Spleen (tissue), 11 donors: ENCODE measurements around the gene BMP2K. TPM values are rescaled to one million over a fixed set of nuclear protein-coding genes. Genes with fewer than 3 reads are reported as not detected.

Experiments used
- DNase-seq: peaks from one replicate; pipeline ENCODE4 v3.0.0-alpha.2; 2020
- H3K27ac ChIP-seq, 8 donors: fragments of 200-600 bp; sonication (generic) in 7 of 8; 1 replicate in 4 of 8; 2 replicates in 4 of 8; pipeline versions ENCODE4 v1.5.0 to v1.8.0; 2016 to 2021; ENCODE audit warnings: inconsistent platforms in 4 of 8, mild to moderate bottlenecking in 4 of 8, moderate library complexity in 1 of 8
- H3K27me3 ChIP-seq, 7 donors: fragments of 200-600 bp; sonication (generic) in 6 of 7; replicated peaks in 1 of 7; 1 replicate in 4 of 7; 2 replicates in 3 of 7; pipeline versions ENCODE4 v1.5.0 to v1.8.0; 2016 to 2021; ENCODE audit warnings: inconsistent platforms in 3 of 7, mild to moderate bottlenecking in 1 of 7
- H3K36me3 ChIP-seq, 6 donors: fragments of 200-600 bp; sonication (generic) in 5 of 6; 1 replicate in 4 of 6; 2 replicates in 2 of 6; pipeline versions ENCODE4 v1.5.0 to v1.8.0; 2016 to 2021; ENCODE audit warnings: inconsistent platforms in 2 of 6
- H3K4me1 ChIP-seq, 6 donors: fragments of 200-600 bp; sonication (generic) in 5 of 6; 1 replicate in 3 of 6; 2 replicates in 3 of 6; pipeline versions ENCODE4 v1.5.0 to v1.8.0; 2016 to 2021; ENCODE audit warnings: inconsistent platforms in 3 of 6
- H3K4me3 ChIP-seq, 8 donors: fragments of 200-600 bp; sonication (generic) in 7 of 8; 1 replicate in 4 of 8; 2 replicates in 4 of 8; pipeline versions ENCODE4 v1.5.0 to v1.8.0; 2016 to 2021; ENCODE audit warnings: inconsistent platforms in 4 of 8, mild to moderate bottlenecking in 4 of 8, moderate library complexity in 2 of 8
- H3K9me3 ChIP-seq, 8 donors: fragments of 200-600 bp; sonication (generic) in 7 of 8; 1 replicate in 4 of 8; 2 replicates in 4 of 8; pipeline versions ENCODE4 v1.5.0 to v1.8.0; 2016 to 2021; ENCODE audit warnings: inconsistent platforms in 4 of 8
- POLR2A ChIP-seq, 3 donors: fragments of 450-650 bp; IDR thresholded peaks; one replicate each; pipeline ENCODE4 v1.5.1; 2017; ENCODE audit warnings: antibody characterized with exemption in 3 of 3, mild to moderate bottlenecking in 1 of 3
- POLR2AphosphoS5 ChIP-seq, 3 donors: sonication (generic); formaldehyde crosslinking; IDR thresholded peaks; one replicate each; pipeline ENCODE4 v1.5.1; 2017; ENCODE audit warnings: antibody characterized with exemption in 3 of 3
- WGBS, 5 donors: extraction: QIAGEN DNeasy Blood & Tissue Kit in 3 of 5; methylation state at CpG; one replicate each; pipeline versions ENCODE4 v1.1.5 to v1.1.7; 2013 to 2018; 5-methylcytosine and 5-hydroxymethylcytosine counted together
- intact Hi-C: fragments of 100-400 bp; cut with DNase I; formaldehyde crosslinking; loops from one replicate; pipeline ENCODE4 v1.15.0; 2023; ENCODE audit warnings: low total_unique reads
- polyA plus RNA-seq, 3 donors: library from polyadenylated mRNA; stranded (reverse); fragments of 200-250 nt; gene quantifications; one replicate each; pipeline ENCODE4 v1.2.1, GENCODE V29; 2013
- total RNA-seq, 7 donors: library from RNA; depleted of rRNA in 3 of 7; stranded (reverse); fragments of >200 nt in 3 of 7; fragmentation: NEBNext Ultra II Directional in 4 of 7; extraction: Animal tissue kit (Norgen Biotek cat#: 25700) in 4 of 7; gene quantifications; one replicate each; pipeline versions ENCODE4 v1.1.0 to v1.2.1, GENCODE V29; 2016 to 2021
- TF ChIP-seq, protein P1 (sequence below), 11 experiments: fragments of 200-600 bp in 7 of 11; fragments of 450-650 bp in 4 of 11; sonication (generic) in 4 of 11; IDR thresholded peaks in 8 of 11; conservative IDR thresholded peaks in 3 of 11; 1 replicate in 7 of 11; 2 replicates in 4 of 11; pipeline versions ENCODE4 v1.4.0 to v1.8.0; 2016 to 2021; ENCODE audit warnings: antibody characterized with exemption in 11 of 11, inconsistent platforms in 4 of 11, mild to moderate bottlenecking in 1 of 11
- donor health status: healthy with polysubstance abuse.
- donor health status: DM: no; HTN: no; CAD: no; lungs with moderate emphysema.
- donor health status: DM: no; HTN: no; CAD: no.
- donor health status: Bipolar disorder and iron deficiency.
- donor health status: healthy.
- donor health status: DM: no; HTN: no; CAD: no.
- donor health status: DM: yes; HTN: yes; CAD: no.

BMP2K gene
- total and polyA plus RNA-seq, 10 donors, result 27.4 to 154 (median 96.3) TPM

DNA sequence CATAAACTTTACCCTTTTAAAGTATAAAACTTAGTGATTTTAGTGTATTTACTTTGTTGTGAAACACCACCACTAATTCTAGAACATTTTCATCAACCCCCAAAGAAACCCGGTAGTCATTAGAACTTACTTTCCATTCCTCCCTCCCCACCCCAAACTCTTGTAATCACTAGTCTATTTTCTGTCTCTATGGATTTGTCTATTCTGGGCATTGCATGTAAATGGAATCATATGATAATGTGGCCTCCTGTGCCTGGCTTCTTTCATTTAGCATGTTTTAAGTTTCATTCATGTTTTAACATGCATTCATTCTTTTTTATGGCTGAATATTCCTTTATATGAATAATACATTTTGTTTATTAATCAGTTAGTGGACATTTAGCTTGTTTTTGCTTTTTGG lies 27.8 kb downstream of the BMP2K start:
- TF ChIP-seq POLR2A (IDR thresholded peaks at IDR 0.05), result no peak
- no peak for TF ChIP-seq POLR2AphosphoS5 (IDR thresholded peaks at IDR 0.05)
- TF ChIP-seq, protein P1, sequence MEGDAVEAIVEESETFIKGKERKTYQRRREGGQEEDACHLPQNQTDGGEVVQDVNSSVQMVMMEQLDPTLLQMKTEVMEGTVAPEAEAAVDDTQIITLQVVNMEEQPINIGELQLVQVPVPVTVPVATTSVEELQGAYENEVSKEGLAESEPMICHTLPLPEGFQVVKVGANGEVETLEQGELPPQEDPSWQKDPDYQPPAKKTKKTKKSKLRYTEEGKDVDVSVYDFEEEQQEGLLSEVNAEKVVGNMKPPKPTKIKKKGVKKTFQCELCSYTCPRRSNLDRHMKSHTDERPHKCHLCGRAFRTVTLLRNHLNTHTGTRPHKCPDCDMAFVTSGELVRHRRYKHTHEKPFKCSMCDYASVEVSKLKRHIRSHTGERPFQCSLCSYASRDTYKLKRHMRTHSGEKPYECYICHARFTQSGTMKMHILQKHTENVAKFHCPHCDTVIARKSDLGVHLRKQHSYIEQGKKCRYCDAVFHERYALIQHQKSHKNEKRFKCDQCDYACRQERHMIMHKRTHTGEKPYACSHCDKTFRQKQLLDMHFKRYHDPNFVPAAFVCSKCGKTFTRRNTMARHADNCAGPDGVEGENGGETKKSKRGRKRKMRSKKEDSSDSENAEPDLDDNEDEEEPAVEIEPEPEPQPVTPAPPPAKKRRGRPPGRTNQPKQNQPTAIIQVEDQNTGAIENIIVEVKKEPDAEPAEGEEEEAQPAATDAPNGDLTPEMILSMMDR (IDR thresholded peaks at IDR 0.05 in 8 of 11, conservative IDR thresholded peaks at IDR 0.05 in 3 of 11), result no peak
- H3K36me3 ChIP-seq, result peaks cover 0 to 15% (median 3%) of the 10 kb centered on the region in 6 donors
- peaks cover 0 to 33% (median 20%) of the 10 kb centered on the region in 6 donors for H3K4me1 ChIP-seq
- DNase-seq, result no peak
- WGBS, 5 donors, result 79 to 100% (median 92%) methylated on average over 1 of the region's 1 CpG
- no peak overlapping the region for H3K4me3 ChIP-seq
- intact Hi-C loops, result no loop called here
- H3K27ac ChIP-seq, result no peak overlapping the region
- no peaks in the 10 kb centered on the region for H3K27me3 ChIP-seq
- peaks cover 0 to 37% (median 26%) of the 10 kb centered on the region in 8 donors for H3K9me3 ChIP-seq

DNA sequence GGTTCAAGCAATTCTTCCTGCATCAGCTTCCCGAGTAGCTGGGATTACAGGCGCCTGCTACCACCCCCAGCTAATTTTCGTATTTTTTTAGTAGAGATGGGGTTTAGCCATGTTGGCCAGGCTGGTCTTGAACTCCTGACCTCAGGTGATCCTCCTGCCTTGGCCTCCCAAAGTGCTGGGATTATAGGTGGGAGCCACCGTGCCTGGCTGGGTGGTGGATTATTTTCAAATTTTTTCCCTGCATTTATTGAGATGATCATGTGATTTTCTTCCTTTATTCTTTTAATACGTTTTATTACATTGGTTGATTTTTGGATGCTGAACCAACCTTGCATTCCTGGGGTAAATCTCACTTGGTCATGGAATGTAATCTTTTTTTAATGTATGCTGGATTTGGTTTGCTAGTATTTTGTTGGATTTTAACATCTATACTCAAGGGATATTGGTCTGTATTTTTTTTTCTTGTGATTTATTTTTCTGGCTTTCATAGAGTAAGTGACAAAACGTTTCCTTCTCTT lies 30.9 kb downstream of the BMP2K start:
- 92 to 98% (median 95%) methylated on average over 6 of the region's 6 CpGs for WGBS, 5 donors
- H3K4me3 ChIP-seq, result no peak overlapping the region
- peaks cover 0 to 44% (median 15%) of the 10 kb centered on the region in 6 donors for H3K4me1 ChIP-seq
- peaks cover 0 to 15% (median 3%) of the 10 kb centered on the region in 6 donors for H3K36me3 ChIP-seq
- no peaks in the 10 kb centered on the region for H3K27me3 ChIP-seq
- peaks cover 0 to 37% (median 26%) of the 10 kb centered on the region in 8 donors for H3K9me3 ChIP-seq
- no peak for DNase-seq
- intact Hi-C loops, result no loop called here
- no peak overlapping the region for H3K27ac ChIP-seq
- TF ChIP-seq, protein P1 (IDR thresholded peaks at IDR 0.05 in 8 of 11, conservative IDR thresholded peaks at IDR 0.05 in 3 of 11), result no peak
- TF ChIP-seq POLR2A (IDR thresholded peaks at IDR 0.05) (no peak), POLR2AphosphoS5 (IDR thresholded peaks at IDR 0.05) (no peak)

DNA sequence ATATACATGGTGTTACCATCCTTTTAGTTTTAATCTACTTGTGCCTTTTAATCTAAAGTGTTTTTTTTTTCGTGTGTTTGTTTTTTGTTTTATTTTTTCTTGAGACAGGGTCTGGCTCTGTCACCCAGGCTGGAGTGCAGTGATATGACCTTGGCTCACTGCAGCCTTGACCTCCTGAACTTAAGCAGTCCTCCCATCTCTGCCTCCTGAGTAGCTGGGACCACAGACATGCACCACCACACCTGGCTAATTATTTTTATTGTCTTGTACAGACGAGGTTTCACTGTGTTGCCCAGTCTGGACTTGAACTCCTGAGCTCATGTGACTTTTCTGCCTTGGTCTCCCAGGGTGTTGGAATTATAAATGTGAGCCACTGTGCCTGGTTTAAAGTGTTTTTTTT lies 33.1 kb downstream of the BMP2K start:
- no peak for TF ChIP-seq POLR2AphosphoS5 (IDR thresholded peaks at IDR 0.05)
- TF ChIP-seq POLR2A (IDR thresholded peaks at IDR 0.05), result no peak
- TF ChIP-seq, protein P1 (IDR thresholded peaks at IDR 0.05 in 8 of 11, conservative IDR thresholded peaks at IDR 0.05 in 3 of 11), result no peak
- DNase-seq, result no peak
- H3K4me3 ChIP-seq, result no peak overlapping the region
- 67 to 80% (median 73%) methylated on average over 2 of the region's 2 CpGs for WGBS, 5 donors
- H3K27ac ChIP-seq, result no peak overlapping the region
- H3K9me3 ChIP-seq, result peaks cover 0 to 42% (median 28%) of the 10 kb centered on the region in 8 donors
- H3K4me1 ChIP-seq, result peaks cover 0 to 43% (median 15%) of the 10 kb centered on the region in 6 donors
- H3K36me3 ChIP-seq, result peaks cover 0 to 20% (median 3%) of the 10 kb centered on the region in 6 donors
- intact Hi-C loops, result no loop called here
- no peaks in the 10 kb centered on the region for H3K27me3 ChIP-seq

DNA sequence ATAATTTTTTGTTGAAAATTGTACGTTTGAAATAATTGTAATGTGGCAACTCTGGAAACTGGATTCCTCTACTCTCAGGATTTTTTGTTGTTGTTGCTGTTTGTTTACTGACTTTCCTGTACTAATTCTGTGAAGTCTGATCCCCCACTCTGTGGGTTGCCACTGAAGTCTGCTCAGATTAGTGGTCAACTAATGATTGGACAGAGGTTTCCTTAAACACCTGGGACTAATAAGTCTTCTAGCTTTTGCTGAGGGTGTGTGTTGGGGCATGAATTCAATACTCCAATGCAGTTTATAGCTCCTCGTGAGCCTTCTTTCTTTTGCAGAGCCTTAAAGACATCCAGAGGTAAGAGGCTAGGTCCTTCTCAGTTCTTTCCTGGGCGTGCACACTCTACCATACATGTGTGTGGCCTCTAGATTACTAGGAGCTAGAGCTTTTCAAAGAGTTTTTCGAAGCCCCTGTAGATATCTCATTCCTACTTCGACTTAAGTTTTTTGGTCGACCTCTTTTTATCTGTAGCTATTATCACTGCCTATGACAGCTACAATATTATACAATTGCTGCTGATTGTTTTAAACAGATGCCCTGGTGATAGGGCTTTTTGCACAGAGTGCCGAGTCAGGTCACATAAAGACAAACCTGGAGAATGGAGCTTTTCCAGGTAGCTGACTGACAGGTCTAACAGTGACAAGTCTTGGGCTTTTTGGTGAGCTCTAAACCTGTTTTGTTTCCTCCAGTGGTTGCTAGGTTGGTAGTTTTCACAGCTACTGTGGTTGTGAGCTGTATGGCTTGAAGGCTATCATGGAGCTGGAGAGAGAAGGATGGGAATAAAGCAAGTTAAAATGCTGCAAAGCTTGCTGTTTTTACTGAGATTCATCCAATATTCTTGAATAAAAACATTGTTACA lies 34.0 kb downstream of the BMP2K start:
- Histone ChIP-seq H3K4me3 (no peak overlapping the region), H3K36me3 (peaks cover 0 to 23% (median 3%) of the 10 kb centered on the region in 6 donors), H3K27ac (no peak overlapping the region), H3K9me3 (peaks cover 0 to 38% (median 26%) of the 10 kb centered on the region in 8 donors), H3K4me1 (peaks cover 0 to 42% (median 15%) of the 10 kb centered on the region in 6 donors), H3K27me3 (no peaks in the 10 kb centered on the region)
- WGBS, 5 donors, result 90 to 94% (median 92%) methylated on average over 7 of the region's 7 CpGs
- intact Hi-C loops, result no loop called here
- no peak for DNase-seq
- TF ChIP-seq POLR2A (IDR thresholded peaks at IDR 0.05), result no peak
- no peak for TF ChIP-seq POLR2AphosphoS5 (IDR thresholded peaks at IDR 0.05)
- TF ChIP-seq, protein P1 (IDR thresholded peaks at IDR 0.05 in 8 of 11, conservative IDR thresholded peaks at IDR 0.05 in 3 of 11), result no peak
